ENCODE data around the gene IL5RA.

Gene IL5RA

DNA sequence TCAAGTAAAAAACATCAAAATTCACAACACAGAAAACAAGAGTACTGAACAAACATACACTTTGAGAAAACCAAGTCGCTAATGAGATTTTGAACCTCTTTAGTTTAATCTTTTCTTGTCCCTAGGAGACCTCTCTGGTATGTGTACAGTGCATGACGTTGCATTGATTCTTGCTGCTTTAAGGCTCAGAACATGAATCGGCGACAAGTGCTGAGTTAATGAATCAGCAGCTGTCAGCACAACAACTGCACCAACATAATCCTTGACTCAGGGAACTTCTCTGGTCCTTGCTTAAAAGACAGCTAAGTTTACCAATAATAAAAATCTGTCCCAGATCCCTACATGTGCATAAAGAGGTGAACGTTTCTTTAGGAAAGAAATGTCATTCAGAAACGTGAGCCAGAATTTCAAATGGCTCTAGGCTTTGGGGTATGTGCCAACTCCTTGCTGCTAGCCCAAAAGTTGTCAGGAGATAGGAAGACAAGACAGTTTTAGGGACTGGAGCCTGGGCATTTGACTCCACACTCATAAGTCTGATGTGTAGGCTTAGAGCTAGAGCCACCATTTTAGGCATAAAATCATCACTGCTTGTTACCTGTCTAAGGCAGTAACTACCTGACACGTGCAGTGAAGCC, 86.9 kb downstream of the IL5RA start:
- TF ChIP-seq, protein P1, sequence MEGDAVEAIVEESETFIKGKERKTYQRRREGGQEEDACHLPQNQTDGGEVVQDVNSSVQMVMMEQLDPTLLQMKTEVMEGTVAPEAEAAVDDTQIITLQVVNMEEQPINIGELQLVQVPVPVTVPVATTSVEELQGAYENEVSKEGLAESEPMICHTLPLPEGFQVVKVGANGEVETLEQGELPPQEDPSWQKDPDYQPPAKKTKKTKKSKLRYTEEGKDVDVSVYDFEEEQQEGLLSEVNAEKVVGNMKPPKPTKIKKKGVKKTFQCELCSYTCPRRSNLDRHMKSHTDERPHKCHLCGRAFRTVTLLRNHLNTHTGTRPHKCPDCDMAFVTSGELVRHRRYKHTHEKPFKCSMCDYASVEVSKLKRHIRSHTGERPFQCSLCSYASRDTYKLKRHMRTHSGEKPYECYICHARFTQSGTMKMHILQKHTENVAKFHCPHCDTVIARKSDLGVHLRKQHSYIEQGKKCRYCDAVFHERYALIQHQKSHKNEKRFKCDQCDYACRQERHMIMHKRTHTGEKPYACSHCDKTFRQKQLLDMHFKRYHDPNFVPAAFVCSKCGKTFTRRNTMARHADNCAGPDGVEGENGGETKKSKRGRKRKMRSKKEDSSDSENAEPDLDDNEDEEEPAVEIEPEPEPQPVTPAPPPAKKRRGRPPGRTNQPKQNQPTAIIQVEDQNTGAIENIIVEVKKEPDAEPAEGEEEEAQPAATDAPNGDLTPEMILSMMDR (IDR thresholded peaks at IDR 0.05; ENCODE audit: borderline replicate concordance, control extremely low read depth, extremely low read depth, insufficient read depth, missing control alignments): no peak
- in situ Hi-C loops (cut with MboI; ENCODE audit: low sequenced_read_pairs, unreplicated experiment): loop anchor here (25.0 kb wide), 1 partner anchor 261 kb away; no protein-coding TSS in a partner anchor
- DNase-seq (ENCODE audit: low spot score): no peak

DNA sequence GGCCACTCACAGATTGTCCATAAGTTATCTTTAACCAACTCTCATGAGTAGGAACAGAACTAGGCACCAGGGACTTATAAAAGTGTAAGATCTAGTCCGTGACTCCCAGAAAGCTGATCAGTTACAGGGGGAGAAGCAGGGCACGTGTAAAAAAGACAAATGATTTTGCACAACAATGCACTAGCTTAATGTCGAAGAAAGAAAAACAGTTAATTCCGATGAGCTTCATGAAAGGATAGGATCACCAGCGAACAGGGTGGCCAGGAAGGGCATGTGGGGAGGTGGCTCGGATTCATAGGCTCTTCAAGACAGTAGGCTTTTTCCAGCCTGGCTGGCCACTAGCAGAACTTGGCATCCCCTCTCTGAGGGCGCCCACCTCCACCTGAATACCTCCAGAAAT, 90.0 kb downstream of the IL5RA start:
- in situ Hi-C loops (cut with MboI; ENCODE audit: low sequenced_read_pairs, unreplicated experiment): loop anchor here (25.0 kb wide), 1 partner anchor 258 kb away; no protein-coding TSS in a partner anchor

More for the DNA sequence above, 90.0 kb downstream of the IL5RA start:
- DNase-seq (ENCODE audit: low spot score): no peak
- TF ChIP-seq, protein P1 (IDR thresholded peaks at IDR 0.05; ENCODE audit: borderline replicate concordance, control extremely low read depth, extremely low read depth, insufficient read depth, missing control alignments): no peak

Measured in GM13976 (cell line).